PFSK-1 (cell line): Measurements from ENCODE around the gene USP17L29.
"Not testable (repeated sequence)": the region's sequence is repeated elsewhere in the genome, so short reads cannot be mapped to it uniquely, and the experiment has no call there.

ENCODE experiments used
- POLR2AphosphoS5 ChIP-seq: IDR thresholded peaks from 2 replicates; pipeline ENCODE4 v1.6.1; 2012; ENCODE audit warnings: low read depth, mild to moderate bottlenecking, control low read depth, low read length, moderate library complexity
- REST ChIP-seq, 2 experiments: IDR thresholded peaks; 2 replicates each; pipeline versions ENCODE4 v1.6.1 to v1.8.0; 2011 to 2012; ENCODE audit warnings: low read depth in 2 of 2, low read length in 2 of 2, control low read depth in 1 of 2, inconsistent platforms in 1 of 2, mild to moderate bottlenecking in 1 of 2, moderate library complexity in 1 of 2; ENCODE audit not compliant: insufficient read depth in 1 of 2
- SIN3A ChIP-seq: IDR thresholded peaks from 2 replicates; pipeline ENCODE4 v1.6.1; 2012; ENCODE audit warnings: mild to moderate bottlenecking, low read length, moderate library complexity, borderline replicate concordance; ENCODE audit not compliant: insufficient read depth
- TAF1 ChIP-seq: IDR thresholded peaks from 2 replicates; pipeline ENCODE4 v1.6.1; 2012; ENCODE audit warnings: low read length, control low read depth, borderline replicate concordance; ENCODE audit not compliant: insufficient read depth

Gene USP17L29

GRCh38 chr4:9362829-9363228 lies 9.4 kb downstream of the USP17L29 start, which contains the start of gene USP17L30:
Gene USP17L30, plus strand, starts transcription at chr4:9363129. Its CDS starts 0 bp downstream, at chr4:9363129.
- not testable (repeated sequence) for TF ChIP-seq TAF1; POLR2AphosphoS5; REST (IDR thresholded peaks at IDR 0.05; ENCODE audit: insufficient read depth in 1 of 2, low read depth in 2 of 2, low read length in 2 of 2)

- TF ChIP-seq POLR2AphosphoS5 (no peak), SIN3A (no peak), REST (IDR thresholded peaks at IDR 0.05; ENCODE audit: insufficient read depth in 1 of 2, low read depth in 2 of 2, low read length in 2 of 2) (no peak)
These were observed 30.7 kb downstream of the USP17L29 start for GRCh38 chr4:9384126-9384525.
